ENCODE measurements around the gene UNC13A. TPM values are rescaled to one million over a fixed set of nuclear protein-coding genes. Genes with fewer than 3 reads are reported as not detected.

UNC13A gene
- total and polyA plus RNA-seq, 2 of the 8 experiments (the other 6 are each of a cell fraction or from before 2014, with no cell fraction given): 13.1 to 47.6 TPM

- H2BK15ac ChIP-seq (ENCODE audit: low read length): no peak overlapping the region
- no peak overlapping the region for H4K8ac ChIP-seq (ENCODE audit: extremely low read depth, insufficient read depth, low read length)
- DNase-seq (ENCODE audit: low read depth in 1 of 2, low spot score in 2 of 2) (no peak), FAIRE-seq (no peak)
- H3K23ac ChIP-seq (ENCODE audit: insufficient read length): no peak overlapping the region
- WGBS, 2 experiments (ENCODE audit: extremely low coverage in 1 of 2, insufficient coverage in 1 of 2, insufficient read length in 1 of 2, insufficient replicate concordance in 2 of 2, low coverage in 1 of 2, low lambda C conversion rate in 2 of 2, missing lambda C conversion rate in 1 of 2): 92% methylated on average over 19 of the region's 19 CpGs; no CpG with 5 or more reads in 1 of the 2 experiments
- no peaks in the 10 kb centered on the region; the same call in 1 of the 2 replicates for H3K23me2 ChIP-seq (ENCODE audit: low read depth, low read length)
- H3K56ac ChIP-seq (replicated peaks; ENCODE audit: insufficient read length, low read depth, low read length): no peak overlapping the region
- ChIA-PET CTCF (ENCODE audit: partially characterized antibody) (interaction anchor here (0.5 to 2.3 kb wide), 6 partner anchors 24 to 419 kb away, joined by 3 to 30 read pairs (median 4); no protein-coding TSS in a partner anchor), POLR2A (ENCODE audit: partially characterized antibody) (no interaction called here)
- H3K9me3 ChIP-seq (ENCODE audit: insufficient read depth in 2 of 2, low read depth in 1 of 2, low read length in 1 of 2): no peaks in the 10 kb centered on the region
- peak overlapping the region; percentile 20; the same call in 1 of the 2 replicates for H2BK5ac ChIP-seq (ENCODE audit: low read depth, low read length)
- H3K14ac ChIP-seq (ENCODE audit: insufficient read length): no peak overlapping the region
- H4K91ac ChIP-seq (replicated peaks; ENCODE audit: insufficient read length, low read length): no peak overlapping the region
- no peaks in the 10 kb centered on the region for H3K27me3 ChIP-seq (replicated peaks in 1 of 4; ENCODE audit: control insufficient read depth in 3 of 4, extremely low read depth in 1 of 4, insufficient read depth in 3 of 4, low read length in 3 of 4)
- no peak overlapping the region for H3K4ac ChIP-seq (replicated peaks; ENCODE audit: insufficient read length, low read depth, low read length)
- peaks cover 0 to 18% (median 14%) of the 10 kb centered on the region in 4 experiments; a peak in 6 of 7 replicates for H3K4me1 ChIP-seq (replicated peaks in 1 of 4; ENCODE audit: control insufficient read depth in 3 of 4, insufficient read depth in 4 of 4, low read length in 3 of 4)
- no peak overlapping the region for H3K4me2 ChIP-seq (ENCODE audit: insufficient read depth in 1 of 2, low read depth in 2 of 2, low read length in 2 of 2)
- H4K5ac ChIP-seq (ENCODE audit: insufficient read length, low read depth, low read length): no peak overlapping the region
- no peak overlapping the region for H3K9ac ChIP-seq (replicated peaks in 1 of 4; ENCODE audit: extremely low read depth in 1 of 4, low read depth in 3 of 4, low read length in 3 of 4)
- H3K79me1 ChIP-seq (ENCODE audit: low read depth, low read length): peaks cover 3% of the 10 kb centered on the region; the same call in 1 of the 2 replicates
- no peak for TF ChIP-seq GTF2F1 (IDR thresholded peaks at IDR 0.05; ENCODE audit: borderline replicate concordance, low read depth, low read length)
- TF ChIP-seq EZH2 (IDR thresholded peaks at IDR 0.05; ENCODE audit: low read depth, low read length, severe bottlenecking): no peak
- no peak for TF ChIP-seq RBBP5 (IDR thresholded peaks at IDR 0.05; ENCODE audit: borderline replicate concordance, low read depth, low read length)
- no peak for TF ChIP-seq EP300 (IDR thresholded peaks at IDR 0.05; ENCODE audit: borderline replicate concordance in 1 of 2, low read depth in 2 of 2, low read length in 2 of 2)
- no peak for TF ChIP-seq TAF7 (optimal IDR thresholded peaks at IDR 0.05; ENCODE audit: borderline replicate concordance, low read depth, low read length)
- no peak for TF ChIP-seq RNF2 (IDR thresholded peaks at IDR 0.05; ENCODE audit: borderline replicate concordance, low read depth, low read length, missing control alignments, poor library complexity, severe bottlenecking)
- no peak for TF ChIP-seq NANOG (IDR thresholded peaks at IDR 0.05; ENCODE audit: insufficient read depth, low read depth, low read length, poor library complexity, severe bottlenecking)
- TF ChIP-seq KDM1A (IDR thresholded peaks at IDR 0.05; ENCODE audit: borderline replicate concordance, low read length): no peak
- no peak for TF ChIP-seq TEAD4 (IDR thresholded peaks at IDR 0.05; ENCODE audit: low read depth, low read length)
- H2BK20ac ChIP-seq (ENCODE audit: low read length): no peak overlapping the region
- no peak overlapping the region for H3K18ac ChIP-seq (ENCODE audit: extremely low read depth, low read length)
- H3K36me3 ChIP-seq (ENCODE audit: control insufficient read depth in 2 of 4, insufficient read depth in 4 of 4, low read length in 3 of 4): peaks cover 0 to 10% (median 2%) of the 10 kb centered on the region in 4 experiments; a peak in 3 of 8 replicates
- H2AK5ac ChIP-seq (ENCODE audit: low read depth, low read length): no peak overlapping the region
- no peak overlapping the region for H2BK120ac ChIP-seq (replicated peaks; ENCODE audit: low read depth, low read length)
- H2AFZ ChIP-seq (ENCODE audit: low read length): no peak overlapping the region
- H4K20me1 ChIP-seq (replicated peaks in 1 of 2; ENCODE audit: control insufficient read depth in 1 of 2, insufficient read depth in 2 of 2, low read length in 2 of 2): peaks cover 1 to 3% of the 10 kb centered on the region in 2 experiments
- H3K4me3 ChIP-seq (ENCODE audit: extremely low read depth in 1 of 4, insufficient read depth in 2 of 4, low read depth in 3 of 4, low read length in 4 of 4): no peak overlapping the region
- no peak overlapping the region for H3K27ac ChIP-seq (ENCODE audit: low read depth, low read length)
- no peaks in the 10 kb centered on the region for H3K79me2 ChIP-seq (ENCODE audit: control insufficient read depth in 1 of 2, insufficient read depth in 2 of 2, low read length in 2 of 2)
- H2BK12ac ChIP-seq (ENCODE audit: low read depth, low read length): no peak overlapping the region
Measured at GRCh38 chr19:17581211-17581874, 106.8 kb downstream of the UNC13A start.
